Measurements from ENCODE around the gene MEN1.

The MEN1 gene

DNA sequence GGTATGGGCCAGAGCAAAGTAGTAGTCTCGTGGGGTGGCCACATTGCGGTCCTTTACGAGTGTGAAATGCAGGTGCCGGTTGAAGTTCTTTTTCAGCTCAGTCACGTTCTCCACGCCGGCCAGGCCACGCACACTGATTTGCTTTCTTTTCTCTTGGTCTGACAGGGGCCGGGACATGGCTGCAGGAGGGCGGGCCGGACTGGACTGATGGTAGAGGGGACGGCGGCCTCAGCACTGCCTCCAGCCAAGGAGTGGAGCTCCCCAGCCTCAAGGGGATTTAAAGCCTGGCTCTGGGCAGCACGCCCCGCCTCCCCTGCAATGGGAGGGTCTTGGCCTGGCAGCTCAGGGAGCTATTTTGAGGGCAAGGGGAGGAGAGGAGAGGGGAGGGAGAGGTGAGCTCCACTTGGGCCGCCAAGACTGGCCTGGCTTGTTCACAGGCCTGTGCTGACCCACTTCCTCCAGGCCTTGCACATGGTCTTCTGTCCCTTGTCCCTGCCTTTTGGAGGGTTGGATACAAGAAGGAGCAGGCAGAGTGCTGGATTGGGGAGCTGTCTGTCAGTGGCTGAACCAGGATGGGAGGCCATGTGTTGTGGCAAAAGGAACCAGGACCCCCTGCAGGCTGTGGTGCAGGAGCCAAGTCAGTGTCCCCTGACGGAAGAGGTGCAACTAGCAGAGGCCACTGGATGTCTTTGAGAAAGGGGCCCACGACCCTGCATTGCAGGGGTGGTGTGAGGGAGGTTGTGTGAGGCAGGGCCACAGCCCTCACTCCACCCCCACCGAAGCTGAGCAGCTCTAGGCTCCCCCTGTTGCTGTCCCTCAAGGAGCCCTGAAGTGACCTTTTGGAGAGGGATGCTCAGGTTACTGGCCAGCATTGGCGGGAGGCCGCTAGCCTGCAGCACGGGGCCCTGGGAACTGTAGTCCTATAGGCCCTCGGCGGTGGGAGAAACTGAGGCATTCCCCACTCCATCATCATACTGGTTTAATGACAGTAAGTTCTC is 50.3 kb downstream of the MEN1 start, which contains the start of gene PYGM:
Gene PYGM, minus strand, starts transcription at position 253 of the 998 bp plus-strand sequence. Its CDS starts 76 bp downstream, at position 177.
- peak; percentile 90 for DNase-seq

DNA sequence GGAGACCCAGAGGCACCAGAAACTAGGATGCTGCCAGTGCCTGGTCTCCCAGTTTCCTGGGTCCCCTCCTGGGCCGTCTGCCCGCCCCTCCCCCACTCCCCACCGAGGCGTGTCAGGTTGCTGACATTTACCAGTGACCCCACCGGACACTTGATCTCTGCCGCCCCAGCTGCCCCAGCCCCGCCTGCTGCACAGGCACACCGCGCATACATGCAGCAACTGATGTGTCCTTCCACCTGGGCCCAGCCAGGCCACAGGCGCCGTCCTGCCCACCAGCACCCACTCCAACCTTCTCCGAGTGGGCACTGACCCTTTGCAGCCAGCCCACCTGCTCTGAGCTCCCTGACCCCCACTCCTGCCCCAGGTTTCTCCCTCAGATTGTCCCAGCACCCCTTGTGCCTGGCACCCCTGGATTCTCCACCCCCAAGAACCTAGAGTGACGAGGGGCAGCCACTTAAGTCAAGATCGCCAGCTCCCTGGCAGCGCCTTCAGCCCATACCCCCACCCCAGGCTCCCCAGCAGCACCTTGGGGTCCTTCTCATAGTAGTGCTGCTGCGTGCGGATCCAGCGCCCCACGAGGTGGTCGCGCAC is 51.1 kb downstream of the MEN1 start:
- no peak for DNase-seq

DNA sequence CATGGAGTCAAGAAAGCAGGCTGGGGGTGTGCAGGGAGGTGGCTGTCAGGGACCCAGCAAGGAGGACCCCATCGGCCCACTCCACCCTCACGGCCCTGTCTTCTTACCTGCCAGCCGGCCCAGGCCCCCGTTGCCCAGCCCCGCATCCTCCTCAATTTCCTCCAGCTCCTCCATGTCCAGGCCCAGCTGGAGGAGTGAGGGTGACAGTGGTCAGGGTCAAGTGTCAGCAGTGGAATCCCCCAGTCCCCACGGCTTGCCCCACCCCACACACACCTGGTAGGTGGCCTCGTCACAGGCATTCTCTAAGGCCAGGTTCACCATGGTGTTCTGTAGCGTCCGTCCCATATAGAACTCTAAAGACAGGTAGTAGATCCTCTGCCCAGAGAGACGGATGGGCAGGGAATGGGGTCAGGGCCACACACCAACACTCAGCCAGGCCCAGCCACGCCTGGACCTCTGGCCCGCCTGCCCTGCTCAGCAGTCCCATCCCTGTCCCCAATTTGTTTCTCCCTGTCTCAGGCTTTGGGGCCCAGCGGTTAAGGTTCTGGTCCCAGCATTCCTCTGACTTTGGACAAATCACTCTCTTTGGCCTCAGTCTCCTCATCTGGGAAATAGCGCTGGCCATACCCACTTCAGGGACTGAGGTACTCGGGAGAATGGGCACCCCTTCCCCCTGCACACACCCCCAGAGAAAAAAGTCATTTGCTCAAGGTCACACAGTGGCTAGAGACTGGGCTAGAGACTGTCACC is 51.8 kb downstream of the MEN1 start:
- no peak for DNase-seq

DNA sequence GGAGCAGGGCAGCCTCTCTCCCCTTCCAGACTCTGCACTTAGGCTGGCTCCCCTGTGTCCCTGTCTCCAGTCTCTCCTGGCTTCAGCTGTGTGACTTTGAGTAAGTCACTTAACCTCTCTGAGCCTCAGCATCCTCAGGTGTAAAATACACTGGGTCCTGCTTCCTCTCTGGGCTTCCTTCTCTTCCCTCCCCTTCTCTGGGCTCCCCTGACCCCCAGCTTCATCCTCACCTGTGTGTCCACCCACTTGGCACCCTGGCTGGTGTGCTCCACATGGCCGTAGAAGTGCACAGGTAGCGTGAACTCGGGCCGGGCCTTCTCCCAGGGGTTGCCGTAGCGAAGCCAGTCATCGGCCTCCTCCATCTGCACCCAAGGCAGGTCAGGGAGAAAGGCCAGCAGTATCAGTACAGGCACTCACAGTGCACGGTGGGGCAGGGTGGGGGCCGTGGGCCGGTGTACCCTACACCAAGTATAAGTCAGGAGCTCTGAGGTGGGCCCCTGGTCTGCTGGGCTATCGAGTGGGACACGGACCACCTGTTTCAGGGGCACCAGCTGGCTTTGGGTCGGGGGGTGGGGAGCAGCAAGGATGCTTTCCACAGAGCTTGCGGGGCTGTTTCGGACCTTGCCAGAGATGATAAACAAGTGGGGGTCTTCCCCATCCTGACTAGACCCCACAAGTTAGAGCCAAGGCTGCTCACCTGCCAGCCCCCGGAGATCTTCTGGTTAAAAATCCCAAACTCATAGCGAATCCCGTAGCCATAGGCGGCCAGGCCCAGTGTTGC is 52.6 kb downstream of the MEN1 start:
- DNase-seq, result no peak

DNA sequence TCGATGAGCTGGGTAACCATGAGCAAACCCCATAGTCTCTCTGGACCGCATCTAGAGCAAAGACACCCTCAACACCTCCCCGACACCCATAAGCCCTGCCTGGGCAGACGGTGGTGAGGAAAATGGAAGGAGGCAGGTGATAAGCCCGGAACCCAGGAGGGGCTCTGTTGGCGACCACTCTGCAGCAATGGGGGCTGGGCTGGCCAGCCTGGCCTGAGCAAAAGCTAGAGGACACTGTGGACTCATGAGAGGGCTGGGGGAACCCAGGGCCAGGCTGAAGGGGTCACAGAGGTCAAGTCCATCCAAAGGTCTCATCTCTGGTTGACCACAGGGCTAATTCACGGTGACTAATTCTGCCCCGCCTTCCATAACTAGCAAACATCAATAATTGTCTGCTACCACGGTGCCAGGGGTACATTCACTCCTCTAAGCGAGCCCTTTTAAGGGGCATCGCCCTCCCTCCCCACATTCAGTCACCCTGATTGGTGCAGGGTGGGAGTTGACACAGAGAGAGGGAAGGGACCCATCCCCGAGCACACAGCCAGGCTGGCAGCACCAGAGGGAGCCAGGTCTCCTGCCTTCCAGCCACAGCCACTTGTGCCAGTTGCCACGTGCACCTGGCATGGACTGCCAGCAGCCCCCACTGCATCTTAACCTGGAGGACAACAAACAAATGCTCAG is 54.5 kb downstream of the MEN1 start:
- DNase-seq, result no peak

DNA sequence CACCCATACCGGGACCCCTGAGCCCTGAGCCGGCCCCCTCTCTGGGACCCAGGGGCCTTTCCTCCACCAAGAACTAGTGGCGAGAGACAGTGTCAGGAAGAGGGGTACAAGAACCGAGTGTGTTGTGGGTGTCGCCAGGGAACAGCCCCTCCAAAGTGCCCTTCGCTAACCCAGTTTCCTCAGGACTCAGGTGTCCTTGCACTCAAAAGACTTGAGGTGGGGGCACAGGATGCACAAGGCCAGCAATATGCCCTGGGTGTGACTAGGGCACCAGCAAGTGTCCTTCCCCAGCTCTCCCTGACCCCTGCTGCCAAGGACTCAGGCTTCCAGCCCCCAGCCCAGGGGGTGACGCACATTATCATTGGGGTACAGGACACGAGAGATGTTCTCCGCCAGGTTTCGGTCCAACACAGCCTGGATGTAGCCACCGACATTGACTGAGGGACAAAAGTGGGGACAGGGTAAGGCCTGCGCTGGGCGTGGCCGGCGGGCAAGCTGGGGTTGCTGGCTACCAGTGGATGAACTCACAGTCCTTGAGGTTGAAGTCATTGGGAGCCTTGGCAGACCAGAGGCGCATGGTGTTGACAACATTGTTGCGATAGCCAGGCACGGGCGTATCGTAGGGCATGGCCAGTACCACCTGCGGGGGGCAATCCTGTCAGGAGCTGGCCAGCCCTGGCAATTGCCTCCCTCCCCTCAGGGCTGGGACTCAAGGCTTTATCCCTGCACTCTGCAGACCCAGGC is 55.3 kb downstream of the MEN1 start:
- no peak for DNase-seq

DNA sequence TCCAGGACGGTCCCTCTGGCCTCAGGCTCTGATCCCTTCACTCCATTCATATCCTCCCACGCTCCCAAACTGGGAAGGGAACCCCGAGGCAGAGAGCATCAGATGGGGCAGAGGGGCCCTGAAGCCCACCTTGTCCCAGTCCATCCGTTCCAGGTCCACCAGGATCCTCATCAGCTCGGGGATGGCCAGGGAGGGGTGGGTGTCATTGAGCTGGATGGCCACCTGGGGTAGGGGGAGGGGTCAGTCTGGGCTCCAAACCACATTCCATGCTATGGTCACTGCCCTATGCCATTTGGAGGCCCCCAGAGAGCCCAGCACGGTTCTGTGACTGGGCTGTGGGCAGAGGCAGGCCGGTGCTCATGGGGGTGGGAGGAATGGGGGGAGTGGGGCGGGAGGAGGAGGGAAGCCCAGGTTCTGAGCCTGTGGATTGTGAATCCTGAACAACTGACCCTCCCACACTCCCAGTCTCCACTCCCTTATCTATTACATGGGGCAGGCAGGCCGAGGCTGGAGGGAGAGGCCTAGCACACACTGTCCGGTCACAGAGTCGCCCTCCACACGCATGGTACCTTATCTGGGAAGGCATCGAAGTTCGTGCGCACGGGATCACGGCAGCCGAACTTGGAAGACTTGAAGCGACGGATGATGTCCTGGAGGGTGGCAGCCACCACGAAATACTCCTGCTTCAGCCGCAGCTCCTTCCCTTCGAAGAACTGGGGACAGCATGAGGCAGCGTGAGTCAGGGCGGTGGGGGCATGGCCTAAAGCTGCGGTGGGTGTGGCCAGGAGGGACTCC is 56.0 kb downstream of the MEN1 start:
- no peak for DNase-seq

Data from left hindlimb (tissue), 1 donor.